HG03378 (cell line): ENCODE results near the gene MAP3K5.
A peak's percentile ranks its signal among the peaks of the same experiment; 100 is the strongest.
"Not testable (repeated sequence)": the region's sequence is repeated elsewhere in the genome, so short reads cannot be mapped to it uniquely, and the experiment has no call there.

Experiments
- ATAC-seq: cut with Tn5 transposase; IDR thresholded peaks from one replicate; pipeline ENCODE4 v1.9.1; 2021; ENCODE audit warnings: mild to moderate bottlenecking, moderate library complexity; ENCODE audit not compliant: unreplicated experiment

MAP3K5 gene

DNA sequence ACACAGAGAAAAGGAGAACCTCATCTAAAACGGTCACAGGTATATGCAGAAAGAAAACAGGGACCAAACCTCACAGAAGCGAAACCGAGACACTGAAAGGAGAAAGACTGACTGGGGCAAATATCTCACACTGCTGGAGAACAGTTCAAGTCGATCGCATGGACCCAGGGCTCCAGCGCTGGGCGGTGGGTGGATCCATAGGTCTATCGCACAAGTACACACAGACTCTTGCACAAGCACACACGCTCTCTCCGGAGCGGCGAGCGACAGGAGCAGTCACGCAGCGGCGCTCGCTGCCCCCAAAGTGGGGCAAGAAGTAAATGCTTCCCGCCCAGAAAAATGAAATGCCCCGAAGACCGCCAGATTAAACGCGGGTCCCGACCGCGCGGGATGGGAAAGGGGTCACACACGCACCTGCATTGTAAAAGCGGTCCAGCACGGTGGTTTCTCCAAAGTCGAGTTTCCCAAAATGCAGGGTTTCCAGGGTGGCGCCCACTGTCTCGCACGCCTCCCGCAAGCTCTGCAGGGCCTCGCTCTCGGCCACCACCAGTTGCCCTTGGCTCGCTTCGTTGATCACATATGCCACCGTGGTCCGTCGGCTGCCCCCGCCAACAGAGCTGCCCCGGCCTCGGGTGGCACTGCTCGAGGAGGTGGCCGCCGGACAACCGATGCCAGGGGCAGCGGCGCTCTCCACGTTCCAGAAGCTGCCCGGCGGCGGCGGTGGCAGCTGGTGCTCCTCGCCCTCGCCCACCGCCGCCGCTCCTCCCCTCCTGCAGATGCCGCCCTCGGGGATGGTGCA is 782 bp downstream of the MAP3K5 start:
- peak; percentile 49 for ATAC-seq

DNA sequence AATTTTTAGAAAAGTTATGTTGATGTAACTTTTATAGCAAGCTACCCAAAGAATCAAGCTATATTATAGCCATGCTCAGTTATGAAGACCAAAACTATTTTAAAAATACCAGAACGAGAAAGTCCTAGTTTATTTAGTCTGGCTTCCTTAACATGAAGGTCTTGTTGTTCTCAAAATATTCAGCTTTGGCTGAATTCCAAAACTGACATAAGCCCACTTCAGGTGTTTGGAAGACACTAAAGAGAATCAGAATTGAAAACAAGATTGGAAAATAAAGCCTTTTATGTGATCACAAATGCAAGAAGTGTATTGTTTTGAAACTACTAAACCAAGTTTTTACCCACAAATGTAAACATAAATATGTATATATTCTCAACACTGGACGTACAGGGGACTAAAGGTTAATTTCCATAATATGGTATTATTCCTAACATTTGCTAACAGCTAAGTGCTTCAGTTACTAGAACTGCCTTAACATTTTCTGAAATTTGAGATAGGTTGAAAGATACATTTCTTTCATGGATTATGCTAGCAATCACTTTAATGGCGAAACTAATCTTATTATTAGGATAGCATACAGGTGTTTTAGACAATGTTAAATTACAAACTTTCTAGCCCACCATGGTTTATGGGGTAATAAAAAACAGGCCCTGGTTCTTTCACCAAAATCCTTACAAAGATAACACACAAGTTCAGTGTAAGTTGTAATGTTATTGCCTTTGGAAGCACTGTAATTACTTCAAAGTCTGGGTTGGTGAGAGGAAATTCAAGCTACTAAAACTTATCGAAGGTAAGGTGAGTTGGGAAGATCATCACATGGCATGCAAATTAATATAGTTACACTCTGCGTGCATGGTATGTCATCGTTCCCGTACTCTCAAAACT is 1.6 kb downstream of the MAP3K5 start:
- no peak for ATAC-seq

DNA sequence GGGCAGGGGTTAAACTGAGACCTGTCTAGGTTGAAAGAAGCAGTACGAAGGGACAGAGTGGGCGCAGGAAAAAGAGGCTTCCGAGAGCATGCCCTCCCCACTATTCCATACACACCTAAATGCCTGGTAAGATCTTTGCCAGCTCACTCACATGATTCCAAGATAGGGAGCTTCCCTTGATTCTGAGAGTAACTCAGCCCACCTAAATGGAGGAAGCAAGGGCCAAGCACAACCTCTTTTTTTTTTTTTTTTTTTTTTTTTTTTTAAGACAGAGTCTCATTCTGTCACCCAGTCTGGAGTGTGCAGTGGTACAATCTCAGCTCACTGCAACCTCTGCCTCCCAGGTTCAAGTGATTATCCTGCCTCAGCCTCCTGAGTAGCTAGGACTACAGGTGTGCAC is 2.8 kb downstream of the MAP3K5 start:
- not testable (repeated sequence) for ATAC-seq

DNA sequence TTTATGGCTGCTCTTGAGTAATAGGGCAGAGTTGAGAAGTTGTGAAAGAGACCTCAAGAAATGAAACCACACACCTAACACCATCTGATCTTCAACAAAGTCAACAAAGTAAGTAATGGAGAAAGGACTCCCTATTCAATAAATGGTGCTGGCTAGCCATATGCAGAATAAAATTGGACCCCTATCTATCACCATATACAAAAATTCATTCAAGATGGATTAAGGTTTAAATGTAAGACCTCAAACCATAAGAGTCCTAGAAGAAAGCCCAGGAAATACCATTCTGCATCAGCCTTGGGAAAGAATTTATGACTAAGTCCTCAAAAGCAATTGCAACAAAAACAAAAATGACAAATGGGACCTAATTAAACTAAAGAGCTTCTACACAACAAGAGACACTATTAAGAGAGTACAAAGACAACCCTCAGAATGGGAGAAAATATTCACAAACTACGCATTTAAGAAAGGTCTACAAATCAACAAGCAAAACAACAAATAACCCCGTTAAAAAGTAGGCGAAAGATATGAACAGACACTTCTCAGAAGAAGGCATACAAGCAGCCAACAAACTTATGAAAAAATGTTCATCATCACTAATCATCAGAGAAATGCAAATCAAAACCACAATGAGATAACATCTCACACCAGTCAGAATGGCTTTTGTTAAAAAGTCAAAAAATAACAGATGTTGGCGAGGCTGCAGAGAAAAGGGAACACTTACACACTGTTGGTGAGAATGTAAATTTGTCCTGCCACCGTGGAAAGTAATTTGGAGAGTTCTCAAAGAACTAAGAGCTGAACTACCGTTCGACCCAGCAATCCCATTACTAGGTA is 4.0 kb downstream of the MAP3K5 start:
- no peak for ATAC-seq

DNA sequence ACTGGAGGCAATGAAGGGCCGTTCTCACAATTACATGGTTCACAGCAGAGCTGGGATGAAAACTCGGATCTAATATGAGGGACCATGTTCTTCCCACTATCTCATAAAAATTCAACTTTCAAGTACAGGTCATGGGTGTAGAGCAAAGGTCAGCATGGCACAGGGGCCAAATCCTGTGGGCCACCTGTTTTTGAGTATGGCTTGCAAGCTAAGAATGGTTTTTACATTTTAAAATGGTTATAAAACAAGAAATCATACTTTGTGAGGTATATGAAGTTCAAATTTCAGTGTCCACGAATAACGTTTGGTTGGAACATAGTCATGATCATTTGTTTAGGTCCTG is 4.6 kb downstream of the MAP3K5 start:
- no peak for ATAC-seq

DNA sequence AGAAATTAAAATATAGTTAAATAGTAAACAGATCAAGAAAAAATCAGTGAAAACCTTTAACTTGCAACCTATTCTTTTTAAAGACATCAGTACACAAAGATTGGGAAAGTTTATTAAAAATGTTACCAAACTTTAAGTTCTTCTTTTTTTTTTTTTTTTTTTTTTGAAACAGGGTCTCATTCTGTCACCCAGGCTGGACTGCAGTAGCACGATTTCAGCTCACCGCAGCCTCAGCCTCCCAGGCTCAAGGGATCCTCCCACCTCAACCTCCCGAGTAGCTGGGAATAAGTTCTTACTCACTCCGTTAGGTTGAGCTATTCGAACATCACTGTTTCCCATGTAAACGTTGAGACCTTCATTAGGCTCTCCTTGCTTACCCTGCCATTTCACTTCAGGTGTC is 5.6 kb downstream of the MAP3K5 start:
- ATAC-seq: no peak

DNA sequence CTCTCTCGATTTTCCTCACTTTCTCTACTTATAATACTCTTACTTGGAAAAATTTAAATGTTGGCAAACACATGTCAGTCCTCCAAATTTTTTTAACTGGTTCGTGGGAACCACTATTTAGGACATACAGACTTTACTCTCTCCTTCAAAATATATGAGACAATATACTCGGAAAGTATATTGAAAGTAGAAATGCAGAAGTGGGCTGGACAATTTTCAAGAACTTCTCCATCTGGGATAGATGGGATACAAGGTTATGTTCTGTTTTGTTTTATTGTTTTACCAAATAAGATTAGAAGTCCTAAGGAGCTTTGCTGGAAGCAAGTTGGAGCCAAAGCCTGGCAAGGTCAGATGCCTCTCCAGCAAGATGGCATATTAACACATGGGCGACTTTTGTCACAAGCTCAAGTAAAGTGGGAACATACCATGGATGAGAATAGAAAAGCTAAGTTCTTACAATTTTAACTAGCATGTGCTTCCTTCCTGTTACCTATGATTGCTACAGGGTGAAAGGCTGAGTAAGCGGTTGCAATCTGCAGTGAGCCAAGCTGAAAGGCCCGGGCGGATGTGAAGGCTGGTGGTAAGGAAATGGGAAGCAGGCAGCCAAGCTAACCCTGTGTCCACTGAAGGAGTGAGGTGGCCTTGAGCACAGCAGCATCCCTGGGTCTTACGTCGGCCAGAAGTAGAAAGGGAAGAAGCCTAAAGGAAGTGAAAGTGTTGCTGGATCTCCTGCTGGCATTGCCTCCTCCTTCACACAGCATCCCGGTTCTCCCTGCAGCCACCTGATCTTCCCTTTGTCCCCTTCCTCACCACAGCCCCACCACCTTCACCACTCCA is 7.1 kb downstream of the MAP3K5 start:
- ATAC-seq: no peak

DNA sequence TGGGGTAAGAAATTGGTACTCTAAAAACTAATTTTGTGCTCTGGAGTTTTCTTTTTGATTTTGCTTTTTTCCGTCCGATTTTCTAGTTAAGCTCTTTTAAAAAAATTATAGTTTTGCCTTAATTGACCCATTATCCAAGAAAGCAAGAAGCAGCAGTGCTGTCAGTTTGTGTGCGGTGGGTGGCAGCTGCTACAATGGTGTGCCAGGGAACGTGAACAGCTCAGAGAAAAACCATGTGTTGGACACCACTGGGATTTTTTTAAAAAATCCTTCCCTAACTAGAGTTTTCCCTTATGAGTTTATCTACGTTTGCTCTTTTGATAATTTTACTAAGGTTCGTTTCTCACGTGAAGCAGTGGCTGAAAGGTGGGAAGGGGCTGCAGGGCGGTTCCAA is 8.0 kb downstream of the MAP3K5 start:
- ATAC-seq: no peak

DNA sequence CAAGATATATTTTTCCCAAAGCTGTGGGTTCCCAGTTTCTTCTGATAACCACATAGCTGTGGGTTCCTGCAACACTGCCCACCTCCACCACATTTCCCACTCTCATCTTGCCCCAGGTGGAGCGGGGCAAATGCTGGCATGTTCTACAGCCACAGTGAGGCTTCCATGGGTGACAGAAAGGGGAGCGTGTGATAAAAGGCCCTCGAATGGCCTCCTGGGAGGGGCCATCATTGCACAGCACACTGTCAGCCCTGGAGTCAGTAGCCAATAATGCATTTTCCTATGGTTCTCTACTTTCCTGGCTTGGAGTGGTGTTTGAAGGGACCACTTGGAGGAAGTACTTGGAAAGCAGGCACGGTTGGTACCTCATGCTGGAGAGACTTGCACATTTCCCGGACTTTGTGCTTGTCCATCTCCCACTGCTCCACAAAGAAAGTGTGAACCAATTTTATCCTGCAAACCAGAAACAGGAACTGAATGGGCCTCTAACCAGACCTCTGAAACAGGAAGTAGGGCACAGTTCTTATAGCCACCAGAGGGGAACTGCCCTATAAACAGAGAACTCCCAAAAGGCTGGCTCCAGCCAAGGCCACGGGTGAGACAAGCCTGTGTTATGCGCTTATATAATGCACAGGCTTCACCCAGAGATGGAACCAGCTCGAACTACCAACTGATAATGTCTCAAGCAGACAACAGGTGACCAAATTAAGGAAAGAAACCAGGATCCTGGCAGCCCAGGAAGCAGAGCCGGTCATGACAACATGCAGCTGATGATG is 8.6 kb downstream of the MAP3K5 start:
- ATAC-seq: peak; percentile 70

DNA sequence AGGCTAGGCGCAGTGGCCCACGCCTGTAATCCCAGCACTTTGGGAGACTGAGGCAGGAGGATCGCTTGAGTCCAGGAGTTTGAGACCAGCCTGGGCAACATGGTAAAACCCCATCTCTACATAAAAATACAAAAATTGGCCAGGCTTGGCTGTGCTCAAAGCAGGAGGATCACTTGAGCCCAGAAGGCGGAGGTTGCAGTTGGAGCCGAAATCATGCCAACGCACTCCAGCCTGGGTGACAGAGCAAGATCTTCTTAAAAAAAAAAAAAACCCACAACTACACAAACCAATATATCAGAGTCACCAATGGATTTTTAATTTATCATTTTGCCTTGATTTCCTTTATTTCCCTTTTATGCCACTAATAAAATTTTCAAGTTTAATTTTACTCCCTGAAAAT is 9.3 kb downstream of the MAP3K5 start:
- ATAC-seq: no peak

DNA sequence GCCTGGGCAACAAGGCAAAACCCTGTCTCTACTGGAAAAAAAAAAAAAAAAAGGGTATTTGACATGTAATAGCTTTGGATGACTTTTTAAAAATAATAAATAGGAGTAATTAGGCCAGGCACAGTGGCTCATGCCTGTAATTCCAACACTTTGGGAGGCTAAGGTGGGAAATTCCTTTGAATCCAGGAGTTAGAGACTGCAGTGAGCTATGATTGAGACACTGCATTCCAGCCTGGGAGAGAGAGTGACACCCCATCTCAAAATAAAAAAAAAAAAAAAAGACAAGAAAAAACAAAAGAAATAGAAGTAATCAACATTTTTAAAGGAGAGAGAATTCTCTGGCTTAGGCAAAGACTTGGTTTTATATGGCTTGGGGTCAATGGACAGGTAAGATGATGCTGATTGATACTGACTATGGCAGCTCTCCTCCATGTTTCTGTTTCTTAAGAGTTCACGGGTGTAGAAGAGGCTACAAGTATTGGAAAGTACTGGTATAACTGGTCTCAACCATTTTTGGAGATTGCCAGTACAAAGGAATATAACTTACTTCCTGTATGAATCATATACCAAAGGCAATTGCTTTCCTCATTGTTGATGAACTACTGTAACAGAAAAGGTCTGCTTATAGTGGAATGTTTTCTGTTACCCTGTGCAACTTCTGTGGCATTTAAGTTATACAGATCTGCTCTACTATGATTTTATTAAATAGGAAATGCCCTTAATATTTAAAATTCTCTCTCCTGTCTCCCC is 10.1 kb downstream of the MAP3K5 start:
- ATAC-seq: no peak

DNA sequence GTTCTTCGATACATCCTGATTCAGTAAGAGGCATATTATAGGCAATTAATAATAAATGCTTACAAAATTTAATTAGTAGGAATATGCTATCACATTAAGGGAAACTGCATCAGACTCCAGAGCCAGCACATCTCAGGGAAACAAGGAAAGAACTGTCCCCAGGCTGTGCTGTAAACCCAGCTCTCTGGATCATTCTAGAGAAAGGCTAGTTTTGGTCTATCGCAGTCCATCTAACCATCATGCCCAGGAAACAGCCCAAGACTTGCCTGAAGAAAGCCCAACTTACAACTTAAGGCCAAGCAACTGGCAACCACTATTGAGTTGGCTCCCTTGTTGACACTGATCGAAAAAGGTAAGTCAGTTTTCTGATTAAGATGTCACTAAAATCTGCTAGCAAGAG is 11.3 kb downstream of the MAP3K5 start:
- no peak for ATAC-seq

DNA sequence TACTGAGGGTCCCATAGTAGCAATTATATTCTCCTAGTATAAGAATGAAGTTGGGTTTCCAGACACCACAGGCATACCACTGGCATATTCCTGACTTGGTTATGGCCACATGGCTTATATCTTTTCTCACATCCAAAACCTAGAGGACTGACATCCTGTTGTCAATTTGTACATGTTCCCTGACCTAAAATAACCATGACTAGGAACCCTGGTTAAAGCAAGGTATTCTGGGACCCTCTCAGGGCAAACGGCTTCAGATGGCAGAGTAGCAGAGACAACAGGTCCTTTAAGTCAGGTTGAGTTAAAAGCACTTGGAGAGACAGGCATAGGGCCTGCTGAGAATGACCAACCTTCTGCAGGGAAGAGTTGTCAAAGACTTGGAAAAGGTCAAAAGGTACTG is 12.6 kb downstream of the MAP3K5 start:
- no peak for ATAC-seq

DNA sequence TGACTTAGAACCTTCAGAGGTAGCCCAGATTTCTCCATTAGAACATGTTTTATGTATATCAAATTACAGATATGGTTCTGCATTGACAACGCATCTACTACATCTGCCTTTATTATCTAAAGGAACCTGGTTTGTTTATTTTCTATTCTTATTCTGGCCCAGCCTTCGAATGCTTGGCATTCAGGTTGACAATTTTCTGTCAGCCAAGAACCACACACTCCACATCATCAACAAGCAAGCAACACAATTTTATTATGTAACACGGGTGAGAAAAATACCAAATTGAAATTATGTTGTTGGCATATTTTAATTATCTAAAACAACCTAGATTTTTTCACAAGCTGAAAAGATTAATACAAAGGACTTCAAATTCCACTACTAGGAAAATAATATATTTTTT is 14.6 kb downstream of the MAP3K5 start:
- no peak for ATAC-seq

DNA sequence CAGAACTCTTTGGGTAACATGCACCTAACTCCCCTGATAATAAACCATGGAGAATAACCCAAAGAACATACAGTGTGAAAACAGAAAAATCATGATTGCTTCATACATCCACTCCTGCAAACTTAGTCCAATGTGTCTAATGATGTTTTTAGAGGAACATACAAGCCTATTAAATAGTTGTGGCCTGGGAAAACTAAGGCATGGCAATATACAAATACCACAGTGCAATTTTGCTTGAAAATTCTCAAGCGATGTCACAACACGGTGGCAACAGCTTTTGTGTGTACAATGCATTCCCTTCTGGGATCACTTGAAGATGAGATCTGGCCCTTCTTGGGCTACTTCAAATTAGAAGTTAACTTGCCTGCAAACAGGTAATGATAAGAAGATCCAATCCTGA is 16.7 kb downstream of the MAP3K5 start:
- ATAC-seq: no peak

DNA sequence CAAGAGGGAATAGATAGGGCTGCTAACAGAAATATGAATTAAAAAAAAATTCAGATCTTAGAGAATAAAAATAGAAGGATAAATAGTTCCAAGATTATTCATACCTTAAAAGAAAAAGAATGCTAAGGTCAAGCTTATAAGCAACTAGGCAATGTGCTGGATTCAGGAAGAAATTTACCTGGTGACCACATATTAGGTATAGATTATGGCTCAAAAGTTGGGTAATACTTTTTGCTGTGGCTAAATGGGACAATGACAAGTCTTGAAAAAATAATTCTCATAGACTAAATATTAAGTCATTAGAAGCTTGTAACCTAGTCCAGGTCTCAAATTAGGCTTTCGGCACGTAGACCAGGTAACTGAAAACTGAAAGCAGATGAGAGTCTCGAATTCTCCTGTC is 17.2 kb downstream of the MAP3K5 start:
- no peak for ATAC-seq

DNA sequence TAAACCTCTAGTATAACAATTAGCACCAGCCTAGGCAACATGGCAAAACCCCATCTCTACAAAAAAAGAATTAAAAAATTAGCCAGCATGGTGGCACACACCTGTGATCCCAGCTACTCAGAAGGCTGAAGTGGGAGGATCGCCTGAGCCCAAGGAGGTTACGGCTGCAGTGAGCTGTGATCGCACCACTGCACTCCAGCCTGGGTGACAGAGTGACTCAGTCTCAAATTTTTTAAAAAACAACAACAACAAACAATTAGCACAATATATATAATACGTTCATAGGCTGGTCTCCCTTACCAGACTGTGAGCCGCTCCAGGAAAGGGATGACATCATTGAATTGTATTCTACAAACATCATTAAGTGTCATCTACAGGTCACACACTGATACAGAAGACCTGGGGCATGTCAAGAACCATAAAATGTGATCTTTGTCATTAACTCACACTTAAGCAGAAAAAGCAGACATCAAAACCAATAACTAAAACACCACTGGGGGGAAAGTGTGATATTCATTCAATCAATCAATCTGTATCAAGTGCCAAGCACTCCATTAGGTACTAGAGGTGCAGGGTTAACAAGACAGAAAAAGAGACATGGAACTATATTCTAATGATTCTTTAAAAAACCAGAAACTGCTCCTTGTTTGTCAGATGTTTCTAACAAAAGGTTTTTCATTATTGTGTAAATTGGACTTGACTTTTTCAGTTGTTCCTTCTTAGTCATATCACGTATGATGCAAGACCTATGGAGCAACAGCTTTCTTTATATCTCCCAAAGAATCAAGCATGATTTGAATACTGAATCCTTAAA is 17.8 kb downstream of the MAP3K5 start:
- ATAC-seq: no peak

DNA sequence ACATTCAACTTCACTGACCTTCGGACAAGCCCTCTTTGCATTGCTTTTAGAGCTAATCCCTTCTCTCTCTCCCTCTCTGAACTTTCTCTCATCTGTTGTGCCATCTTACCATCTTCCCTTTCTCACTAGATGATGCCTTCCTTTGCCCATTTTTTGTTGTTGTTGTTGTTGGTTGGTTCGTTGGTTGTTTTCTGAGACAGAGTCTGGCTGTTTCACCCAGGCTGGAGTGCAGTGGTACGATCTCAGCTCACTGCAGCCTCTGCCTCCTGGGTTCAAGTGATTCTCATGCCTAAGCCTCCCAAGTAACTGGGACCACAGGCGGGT is 18.8 kb downstream of the MAP3K5 start:
- ATAC-seq: no peak
